C1 segment of cervical spinal cord (tissue), 14 donors: ENCODE data around the gene SESN3.
"Not testable (repeated sequence)": the region's sequence is repeated elsewhere in the genome, so short reads cannot be mapped to it uniquely, and the experiment has no call there.

Experiments used
- DNase-seq, 14 donors: peaks; one replicate each; lab custom pipeline; 2025; lab: John Stamatoyannopoulos, UW

Gene SESN3

GRCh38 chr11:95252586-95252985 is 21.6 kb upstream of the SESN3 start:
- no peak for DNase-seq

DNA sequence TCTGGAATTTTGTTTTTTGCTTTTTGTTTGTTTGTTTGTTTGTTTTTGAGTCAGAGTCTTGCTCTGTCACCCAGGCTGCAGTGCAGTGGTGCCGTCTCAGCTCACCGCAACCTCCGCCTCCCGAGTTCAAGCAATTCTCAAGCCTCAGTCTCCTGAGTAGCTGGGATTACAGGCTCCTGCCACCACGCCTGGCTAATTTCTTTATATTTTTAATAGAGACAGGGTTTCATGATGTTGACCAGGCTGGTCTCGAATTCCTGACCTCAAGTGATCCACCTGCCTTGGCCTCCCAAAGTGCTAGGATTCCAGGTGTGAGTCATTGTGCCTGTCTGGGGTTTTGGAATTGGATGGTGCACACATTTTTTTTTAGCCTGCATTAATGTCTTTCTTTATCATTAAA is 20.9 kb upstream of the SESN3 start:
- DNase-seq = not testable (repeated sequence)

- no peak for DNase-seq
Measured at GRCh38 chr11:95248666-95249467, 17.9 kb upstream of the SESN3 start.

- DNase-seq = no peak
Measured at GRCh38 chr11:95247883-95248282, 16.9 kb upstream of the SESN3 start.

DNA sequence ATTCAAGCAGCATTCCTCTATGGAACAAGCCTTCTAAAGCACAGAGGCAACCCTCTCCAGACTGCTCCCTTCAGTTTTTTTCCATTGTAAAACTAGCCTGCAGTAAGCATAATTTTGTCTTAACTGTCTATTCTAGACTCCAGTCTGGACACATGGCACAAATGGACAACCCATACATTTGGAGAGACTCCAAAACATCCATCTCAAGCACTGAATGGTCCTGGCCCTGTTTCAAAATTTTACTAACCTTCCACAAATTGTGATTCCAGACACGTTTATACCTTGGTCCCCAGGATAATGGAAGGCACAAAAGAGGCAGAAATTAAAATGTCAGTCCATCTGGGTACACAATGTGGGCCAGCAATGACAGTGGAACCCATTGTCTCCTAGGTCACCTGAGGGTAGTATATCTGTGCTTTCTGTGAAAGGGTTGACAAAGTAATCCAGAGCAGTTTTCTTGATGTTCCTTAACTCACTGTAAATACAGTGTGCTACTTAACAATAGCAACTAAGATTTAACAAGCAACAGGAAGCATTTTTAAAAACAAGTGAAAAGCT is 16.2 kb upstream of the SESN3 start:
- no peak for DNase-seq

DNA sequence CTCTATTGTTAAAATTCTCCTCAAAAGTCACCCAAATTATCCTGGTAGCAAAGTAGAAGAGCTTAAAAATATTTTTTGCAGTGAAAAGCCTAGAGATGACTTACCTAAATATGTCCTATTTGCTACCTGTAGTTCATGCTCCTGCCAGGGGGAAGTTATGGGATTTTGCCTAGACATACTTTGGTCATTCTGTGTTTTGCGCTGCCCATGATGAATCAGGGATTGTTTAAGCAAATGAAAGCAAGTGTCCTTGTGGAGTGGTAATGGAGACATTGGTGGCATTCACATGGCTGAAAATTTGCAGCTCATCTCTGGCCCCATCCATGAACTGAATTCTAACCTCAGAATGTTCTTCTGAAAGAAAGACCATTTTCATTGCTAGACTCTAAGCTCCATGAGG is 14.6 kb upstream of the SESN3 start:
- no peak for DNase-seq

- DNase-seq = no peak
Measured at GRCh38 chr11:95245038-95245437, 14.0 kb upstream of the SESN3 start.

- DNase-seq = no peak
Measured at GRCh38 chr11:95243673-95244072, 12.7 kb upstream of the SESN3 start.

- no peak for DNase-seq
Measured at GRCh38 chr11:95242845-95243605, 12.0 kb upstream of the SESN3 start.

GRCh38 chr11:95242091-95242844 is 11.3 kb upstream of the SESN3 start:
- no peak for DNase-seq

- no peak for DNase-seq
Measured at GRCh38 chr11:95241681-95242081, 10.7 kb upstream of the SESN3 start.

DNA sequence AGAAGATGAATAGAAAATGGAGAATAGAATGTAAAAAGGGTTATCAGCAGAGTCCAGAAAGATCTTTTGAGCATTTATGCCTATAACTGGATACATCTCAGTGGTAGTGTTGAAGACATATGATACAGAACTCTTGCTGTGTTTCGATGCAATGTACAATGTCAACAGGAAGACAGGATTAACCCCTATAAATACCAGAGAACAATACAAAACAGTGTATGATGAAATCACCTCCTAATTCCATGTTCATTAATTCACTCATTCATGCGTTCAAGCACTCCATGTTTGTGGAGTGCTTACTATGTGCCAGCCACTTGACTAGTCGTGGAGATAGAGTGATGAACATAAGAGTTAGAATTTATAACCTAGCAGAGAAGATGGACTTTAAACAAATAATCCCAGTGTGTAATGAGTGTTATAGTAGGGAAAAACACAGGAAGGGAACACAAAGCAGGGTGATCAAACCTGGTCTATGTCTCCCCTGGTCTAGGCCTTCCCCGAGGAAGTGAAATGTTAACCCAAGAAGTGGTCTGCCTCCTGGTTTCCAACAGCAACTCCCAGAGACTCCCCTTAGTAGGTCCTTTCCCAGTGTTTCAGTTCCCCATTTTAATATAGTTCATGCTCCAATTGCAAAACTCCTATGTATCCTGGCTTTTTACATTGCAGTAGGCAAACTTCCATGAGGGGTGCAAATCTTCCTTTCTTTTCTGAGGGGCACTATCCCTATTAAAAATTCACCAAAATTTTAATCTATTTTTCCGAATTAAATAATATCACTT is 9.1 kb upstream of the SESN3 start:
- no peak for DNase-seq

GRCh38 chr11:95232666-95233065 is 1.7 kb upstream of the SESN3 start:
- DNase-seq = no peak

DNA sequence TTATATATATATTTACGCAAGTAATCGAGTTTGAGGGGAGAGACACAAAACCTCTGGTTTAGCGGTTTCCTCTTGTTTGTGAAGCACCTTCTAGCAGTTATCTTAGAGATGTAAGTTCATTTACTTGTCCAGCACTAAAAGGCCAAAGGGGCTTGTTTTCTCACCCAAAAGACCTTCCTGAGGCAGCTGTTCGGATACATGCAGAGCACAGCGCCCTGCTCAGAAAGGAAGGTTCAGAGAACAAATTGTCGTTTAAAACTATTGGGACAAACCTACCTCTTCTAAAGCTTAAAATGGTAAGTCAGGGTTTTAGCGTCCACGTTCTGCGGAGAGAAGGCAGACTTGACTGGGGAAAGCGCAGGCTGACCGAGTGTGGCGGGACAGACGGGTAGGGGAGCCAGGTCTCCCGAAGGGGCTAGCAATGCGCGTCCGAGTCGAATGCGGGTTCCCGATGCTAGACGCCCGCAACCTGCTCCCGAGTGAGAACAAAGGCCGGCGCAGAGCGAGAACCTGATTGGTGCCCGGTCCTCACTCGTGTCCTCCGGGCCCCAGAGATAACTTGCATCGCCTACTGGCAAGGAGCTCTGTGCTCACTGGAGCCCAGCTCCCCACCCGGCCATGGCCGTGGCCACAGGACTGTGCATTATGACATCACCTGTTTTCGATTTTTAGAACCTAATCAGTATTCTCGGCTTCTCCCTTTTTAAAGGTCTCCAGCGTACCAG is 1.0 kb upstream of the SESN3 start:
- DNase-seq = peak in 12 of 14 donors; percentile 50 to 81 (median 66)

- DNase-seq = no peak
Measured at GRCh38 chr11:95230810-95231126, 234 bp downstream of the SESN3 start.

DNA sequence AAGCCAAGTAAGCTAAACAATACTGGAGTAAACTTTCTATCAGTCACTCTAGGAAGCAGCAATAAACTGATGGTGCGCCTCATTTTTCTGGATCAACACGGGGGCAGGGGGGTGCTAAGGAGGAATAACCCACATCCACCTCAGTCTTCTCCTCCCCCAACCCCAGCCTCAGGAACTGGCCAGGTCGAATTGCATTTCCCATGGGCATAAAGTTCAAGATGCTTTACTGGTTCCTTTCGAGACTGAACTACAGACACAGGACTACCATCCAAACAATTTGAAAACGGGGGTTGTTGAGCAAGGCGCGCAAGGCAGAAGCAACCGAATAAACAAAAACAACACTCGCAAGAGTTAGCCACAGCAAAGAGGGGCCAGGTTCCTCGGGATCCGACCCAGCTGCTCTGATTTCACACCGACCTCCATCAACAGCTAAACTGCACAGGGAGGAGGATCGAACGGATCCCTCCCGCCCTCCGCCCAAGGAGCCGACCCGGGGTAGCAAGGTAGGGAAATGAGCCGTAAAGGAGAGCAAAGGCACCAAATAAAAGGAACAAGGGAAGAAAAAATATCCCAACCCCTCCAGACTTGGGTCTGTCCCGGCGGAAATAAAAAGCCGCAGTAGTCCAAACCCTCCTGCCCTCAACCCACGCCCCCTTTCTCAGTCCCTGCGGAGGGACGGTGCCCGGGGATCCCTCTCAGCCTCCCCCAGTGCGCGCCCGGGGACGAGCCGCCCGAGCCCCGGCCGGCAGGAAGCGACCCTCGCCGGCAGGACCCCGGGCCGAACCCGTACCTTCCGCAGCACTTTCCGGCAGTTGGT is 801 bp downstream of the SESN3 start:
- DNase-seq = peak in 12 of 14 donors; percentile 25 to 76 (median 59)

DNA sequence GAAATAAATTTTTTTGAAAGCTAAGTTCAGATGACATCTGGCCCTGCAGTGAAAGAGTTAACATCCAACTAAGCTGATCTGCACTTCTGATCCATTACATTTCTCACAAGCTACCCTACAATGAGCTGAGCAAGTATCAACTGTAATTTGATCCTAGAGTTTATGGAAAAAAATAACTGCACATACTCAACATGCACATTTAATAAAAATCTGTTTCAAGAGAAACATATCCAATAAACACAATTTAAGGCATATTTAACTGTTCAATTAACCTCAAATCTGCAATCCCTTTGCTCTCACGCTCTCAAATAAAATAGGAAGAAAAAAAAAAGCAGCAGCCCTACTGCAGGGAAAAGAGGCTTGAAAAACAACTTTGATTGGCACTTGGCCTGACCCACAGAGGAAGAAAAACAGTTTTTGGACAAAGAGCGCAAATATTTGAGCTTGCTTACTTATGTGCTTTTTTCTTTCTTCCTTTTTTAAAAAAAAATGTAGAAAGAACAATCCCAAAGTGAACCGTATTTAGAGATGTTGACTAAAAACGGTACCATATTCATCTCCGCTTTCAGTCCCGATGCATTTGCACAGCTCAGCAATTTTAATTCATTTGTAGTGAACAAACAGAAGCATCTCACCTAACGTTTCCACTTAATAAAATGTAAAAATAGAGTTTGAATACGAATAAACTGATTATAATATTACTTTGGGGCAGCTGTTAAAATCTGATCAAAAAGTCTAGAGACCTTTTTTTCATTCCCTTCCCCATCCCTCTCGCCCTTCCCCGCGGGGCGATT is 1.6 kb downstream of the SESN3 start:
- peak in 2 of 14 donors; percentile 41 to 52 for DNase-seq

DNA sequence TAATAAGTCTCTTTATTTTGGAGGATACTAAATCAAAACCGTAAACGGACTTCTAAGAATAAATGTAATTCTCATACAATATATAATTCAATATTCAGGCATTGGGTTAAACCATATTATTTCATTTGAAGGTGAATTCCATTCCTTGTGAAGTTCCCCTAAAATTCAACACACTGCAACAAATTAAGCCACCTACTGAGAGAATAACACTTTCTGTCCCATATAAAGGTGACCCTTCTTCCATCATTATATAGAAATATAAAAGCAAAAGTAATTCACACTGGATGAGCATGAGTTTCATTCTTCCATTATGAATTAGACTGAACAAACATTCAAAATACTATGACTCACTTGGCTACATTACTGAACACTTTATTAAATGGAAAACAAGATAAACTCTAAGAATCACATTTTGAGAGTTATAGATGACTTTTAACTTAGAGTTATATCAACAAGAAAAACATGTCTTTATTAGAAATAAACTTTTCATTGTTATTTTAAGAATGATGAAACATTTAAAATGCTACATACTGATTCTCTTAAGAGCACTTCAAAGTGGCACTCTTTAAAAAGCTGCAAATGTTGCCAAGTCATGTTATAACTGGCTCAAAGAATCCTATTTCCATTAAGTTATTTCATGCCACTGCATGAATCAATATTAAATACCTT is 2.8 kb downstream of the SESN3 start:
- no peak for DNase-seq
